PFSK-1 (cell line): ENCODE measurements around the gene LPAR3.

Source experiments
- POLR2AphosphoS5 ChIP-seq: IDR thresholded peaks from 2 replicates; pipeline ENCODE4 v1.6.1; 2012; ENCODE audit warnings: low read depth, mild to moderate bottlenecking, control low read depth, low read length, moderate library complexity
- REST ChIP-seq, 2 experiments: IDR thresholded peaks; 2 replicates each; pipeline versions ENCODE4 v1.6.1 to v1.8.0; 2011 to 2012; ENCODE audit warnings: low read depth in 2 of 2, low read length in 2 of 2, control low read depth in 1 of 2, inconsistent platforms in 1 of 2, mild to moderate bottlenecking in 1 of 2, moderate library complexity in 1 of 2; ENCODE audit not compliant: insufficient read depth in 1 of 2
- SIN3A ChIP-seq: IDR thresholded peaks from 2 replicates; pipeline ENCODE4 v1.6.1; 2012; ENCODE audit warnings: mild to moderate bottlenecking, low read length, moderate library complexity, borderline replicate concordance; ENCODE audit not compliant: insufficient read depth
- TAF1 ChIP-seq: IDR thresholded peaks from 2 replicates; pipeline ENCODE4 v1.6.1; 2012; ENCODE audit warnings: low read length, control low read depth, borderline replicate concordance; ENCODE audit not compliant: insufficient read depth

DNA sequence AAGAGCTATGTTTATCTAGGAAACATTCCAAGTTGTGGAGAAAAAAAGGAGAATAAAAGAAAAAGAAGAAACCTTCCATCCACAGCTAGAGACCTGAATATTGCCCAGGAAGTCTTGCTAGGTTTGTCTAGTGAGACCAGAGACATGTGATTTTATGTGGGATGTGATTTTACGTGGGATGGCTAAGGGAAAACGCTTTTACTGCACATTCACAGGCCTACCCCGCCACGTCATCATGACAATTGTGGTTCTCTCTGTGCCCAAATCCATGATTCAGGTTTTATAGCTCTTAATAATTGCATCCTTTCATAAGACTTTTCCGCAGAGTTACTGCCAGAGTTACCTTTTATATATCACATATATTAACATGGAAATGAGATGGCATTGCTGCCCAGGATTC, 116.4 kb downstream of the LPAR3 start:
- TF ChIP-seq TAF1 (no peak), SIN3A (no peak), POLR2AphosphoS5 (no peak), REST (IDR thresholded peaks at IDR 0.05; ENCODE audit: insufficient read depth in 1 of 2, low read depth in 2 of 2, low read length in 2 of 2) (no peak)
